Activated CD8-positive, alpha-beta T cell treated with anti-CD3 and anti-CD28 coated beads for 36 hours (primary cell): ENCODE data around the gene PLAAT5. TPM values are rescaled to one million over a fixed set of nuclear protein-coding genes. Genes with fewer than 3 reads are reported as not detected.

Experiments
- ATAC-seq: fragments of 200-7000 bp; cut with Tn5 transposase; one replicate; pipeline ENCODE4 v1.10.0; 2021; ENCODE audit warnings: mild to moderate bottlenecking, moderate library complexity
- CTCF ChIA-PET: fragments of 350-600 bp; sonication (Branson Sonifier 250); formaldehyde crosslinking; loops from one replicate; lab custom pipeline; 2021; ENCODE audit warnings: antibody characterized with exemption; lab: Charles Lee
- POLR2A ChIA-PET: fragments of 350-600 bp; sonication (Branson Sonifier 250); formaldehyde crosslinking; loops from one replicate; lab custom pipeline; 2021; ENCODE audit warnings: antibody characterized with exemption; lab: Charles Lee
- DNase-seq: peaks from one replicate; pipeline ENCODE4 v3.0.0-alpha.2; 2020
- H3K27ac Mint-ChIP-seq: one replicate; pipeline ENCODE4 v1.8.0; 2021; ENCODE audit warnings: mild to moderate bottlenecking, mixed read lengths
- H3K27me3 Mint-ChIP-seq: one replicate; pipeline ENCODE4 v1.8.0; 2021; ENCODE audit warnings: mixed read lengths
- H3K36me3 Mint-ChIP-seq: one replicate; pipeline ENCODE4 v1.8.0; 2021; ENCODE audit warnings: low read depth, mixed read lengths
- H3K4me1 Mint-ChIP-seq: one replicate; pipeline ENCODE4 v1.8.0; 2021; ENCODE audit warnings: low read depth, mixed read lengths
- H3K4me3 Mint-ChIP-seq: one replicate; pipeline ENCODE4 v1.8.0; 2021; ENCODE audit warnings: mild to moderate bottlenecking, moderate library complexity, mixed read lengths
- H3K9me3 Mint-ChIP-seq: one replicate; pipeline ENCODE4 v1.8.0; 2021; ENCODE audit warnings: mixed read lengths
- intact Hi-C: fragments of 100-400 bp; cut with micrococcal nuclease; formaldehyde crosslinking; loops from one replicate; pipeline ENCODE4 v1.10.0; 2022
- total RNA-seq, 2 experiments: library from RNA; stranded (reverse); gene quantifications; one replicate each; pipeline ENCODE4 v1.2.3, GENCODE V29; 2021
- TF ChIP-seq, protein P1 (sequence below): fragments of 200-600 bp; IDR thresholded peaks from one replicate; pipeline ENCODE4 v1.8.0; 2022; ENCODE audit warnings: antibody characterized with exemption, mild to moderate bottlenecking

The PLAAT5 gene
- total RNA-seq, 2 experiments from 2014 or later, result 0.16 to 0.29 TPM

DNA sequence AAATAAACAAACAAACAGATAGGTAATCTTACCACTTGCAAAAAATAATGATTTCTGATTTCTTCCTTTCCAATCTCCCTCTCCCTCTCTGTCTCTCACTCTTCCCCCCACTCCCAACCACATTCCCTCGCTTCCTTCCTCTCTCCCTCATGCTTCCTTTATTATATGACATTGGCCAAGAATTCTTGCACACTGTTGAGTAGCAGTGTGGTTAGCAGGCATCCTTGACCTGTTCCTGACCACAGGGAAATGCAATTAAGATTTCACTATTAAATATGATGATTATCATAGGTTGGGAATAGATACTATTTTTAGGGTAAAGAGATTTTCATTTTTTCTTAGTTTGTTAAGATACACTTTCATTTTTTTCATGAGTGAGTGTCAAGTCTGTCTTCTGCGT, 30.9 kb upstream of the PLAAT5 start:
- no peaks in the 10 kb centered on the region for H3K36me3 Mint-ChIP-seq

DNA sequence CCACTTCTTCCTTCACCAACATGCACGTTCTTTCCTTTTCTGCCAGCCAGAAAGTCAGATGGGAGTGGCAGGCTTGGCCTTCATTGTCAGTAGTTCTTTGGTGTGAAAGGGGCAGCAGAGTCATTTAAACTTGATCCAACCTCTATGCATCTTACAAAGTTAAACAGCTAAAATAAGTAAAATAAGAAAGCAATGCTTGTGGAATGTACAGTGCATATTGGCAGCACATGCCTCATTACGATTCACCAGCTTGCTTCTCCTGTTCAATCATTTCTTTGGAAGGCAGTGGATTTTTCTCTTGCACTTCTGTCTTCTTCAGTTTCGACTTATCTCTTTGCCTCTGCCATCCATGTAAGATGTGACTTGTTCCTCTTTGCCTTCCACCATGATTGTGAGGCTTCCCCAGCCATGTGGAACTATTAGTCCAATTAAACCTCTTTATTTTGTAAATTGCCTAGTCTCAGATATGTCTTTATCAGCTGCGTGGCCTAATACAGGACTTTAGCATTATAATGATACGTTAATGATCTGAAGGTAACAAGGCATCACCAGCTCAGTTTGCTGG, 29.7 kb upstream of the PLAAT5 start:
- TF ChIP-seq, protein P1, sequence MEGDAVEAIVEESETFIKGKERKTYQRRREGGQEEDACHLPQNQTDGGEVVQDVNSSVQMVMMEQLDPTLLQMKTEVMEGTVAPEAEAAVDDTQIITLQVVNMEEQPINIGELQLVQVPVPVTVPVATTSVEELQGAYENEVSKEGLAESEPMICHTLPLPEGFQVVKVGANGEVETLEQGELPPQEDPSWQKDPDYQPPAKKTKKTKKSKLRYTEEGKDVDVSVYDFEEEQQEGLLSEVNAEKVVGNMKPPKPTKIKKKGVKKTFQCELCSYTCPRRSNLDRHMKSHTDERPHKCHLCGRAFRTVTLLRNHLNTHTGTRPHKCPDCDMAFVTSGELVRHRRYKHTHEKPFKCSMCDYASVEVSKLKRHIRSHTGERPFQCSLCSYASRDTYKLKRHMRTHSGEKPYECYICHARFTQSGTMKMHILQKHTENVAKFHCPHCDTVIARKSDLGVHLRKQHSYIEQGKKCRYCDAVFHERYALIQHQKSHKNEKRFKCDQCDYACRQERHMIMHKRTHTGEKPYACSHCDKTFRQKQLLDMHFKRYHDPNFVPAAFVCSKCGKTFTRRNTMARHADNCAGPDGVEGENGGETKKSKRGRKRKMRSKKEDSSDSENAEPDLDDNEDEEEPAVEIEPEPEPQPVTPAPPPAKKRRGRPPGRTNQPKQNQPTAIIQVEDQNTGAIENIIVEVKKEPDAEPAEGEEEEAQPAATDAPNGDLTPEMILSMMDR, result no peak

More for the DNA sequence above, 30.9 kb upstream of the PLAAT5 start:
- Mint-ChIP-seq H3K9me3 (peaks cover 1% of the 10 kb centered on the region), H3K4me1 (peaks cover 11% of the 10 kb centered on the region), H3K27me3 (no peaks in the 10 kb centered on the region), H3K4me3 (no peak overlapping the region), H3K27ac (no peak overlapping the region)
- DNase-seq (no peak), ATAC-seq (no peak)
- POLR2A ChIA-PET, result interaction anchor here (1.0 kb wide), 1 partner anchor 42 kb away, joined by 4 read pairs; no protein-coding TSS in a partner anchor
- TF ChIP-seq, protein P1, result no peak
- intact Hi-C loops, result no loop called here
- CTCF ChIA-PET, result interaction anchor here (3.1 kb wide), 1 partner anchor 42 kb away, joined by 11 read pairs; no protein-coding TSS in a partner anchor

GRCh38 chr11:63518548-63518947, 27.6 kb upstream of the PLAAT5 start:
- H3K27me3 Mint-ChIP-seq, result no peaks in the 10 kb centered on the region
- H3K36me3 Mint-ChIP-seq, result no peaks in the 10 kb centered on the region
- peak overlapping the region; percentile 64 for H3K27ac Mint-ChIP-seq
- DNase-seq (no peak), ATAC-seq (peak; percentile 66)
- H3K9me3 Mint-ChIP-seq, result no peaks in the 10 kb centered on the region
- CTCF ChIA-PET, result interaction anchor here (0.8 to 2.8 kb wide), 3 partner anchors 10 to 40 kb away, joined by 3 to 6 read pairs (median 3); no protein-coding TSS in a partner anchor
- POLR2A ChIA-PET, result no interaction called here
- H3K4me1 Mint-ChIP-seq, result peaks cover 11% of the 10 kb centered on the region
- TF ChIP-seq, protein P1, result no peak
- no peak overlapping the region for H3K4me3 Mint-ChIP-seq
- intact Hi-C loops, result no loop called here

More for the DNA sequence above, 29.7 kb upstream of the PLAAT5 start:
- ChIA-PET CTCF (interaction anchor here (1.3 to 3.1 kb wide), 3 partner anchors 9 to 43 kb away, joined by 4 to 11 read pairs (median 5); no protein-coding TSS in a partner anchor), POLR2A (no interaction called here)
- Mint-ChIP-seq H3K27me3 (no peaks in the 10 kb centered on the region), H3K36me3 (no peaks in the 10 kb centered on the region), H3K9me3 (no peaks in the 10 kb centered on the region), H3K4me1 (peaks cover 11% of the 10 kb centered on the region), H3K4me3 (no peak overlapping the region), H3K27ac (no peak overlapping the region)
- ATAC-seq, result no peak
- intact Hi-C loops, result no loop called here
- DNase-seq, result no peak

DNA sequence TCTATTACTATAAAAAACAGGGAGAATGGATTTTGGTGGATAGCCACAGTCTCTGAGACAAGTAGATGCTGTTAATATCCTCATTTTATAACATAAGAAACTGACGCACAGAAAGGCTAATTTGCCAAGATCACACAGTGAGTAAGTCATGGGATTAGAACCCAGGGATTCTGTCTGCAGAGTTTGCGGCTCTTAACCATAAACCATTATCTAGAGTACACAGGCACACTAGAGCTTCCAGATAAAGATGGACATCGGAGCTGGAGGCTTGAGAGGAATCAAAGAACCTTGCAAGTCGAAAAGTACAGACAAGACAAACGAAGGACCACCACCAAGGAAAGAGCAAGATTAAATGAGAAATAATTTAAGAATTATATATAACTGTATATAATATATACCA, 26.2 kb upstream of the PLAAT5 start:
- Mint-ChIP-seq H3K27ac (no peak overlapping the region), H3K4me1 (peaks cover 11% of the 10 kb centered on the region), H3K4me3 (no peak overlapping the region), H3K36me3 (no peaks in the 10 kb centered on the region), H3K27me3 (no peaks in the 10 kb centered on the region), H3K9me3 (no peaks in the 10 kb centered on the region)
- intact Hi-C loops, result no loop called here
- TF ChIP-seq, protein P1, result no peak
- POLR2A ChIA-PET, result no interaction called here
- no peak for ATAC-seq
- no peak for DNase-seq
- CTCF ChIA-PET, result interaction anchor here (2.8 kb wide), 1 partner anchor 38 kb away, joined by 6 read pairs; no protein-coding TSS in a partner anchor

- Mint-ChIP-seq H3K36me3 (no peaks in the 10 kb centered on the region), H3K27me3 (no peaks in the 10 kb centered on the region), H3K4me3 (no peak overlapping the region), H3K27ac (no peak overlapping the region), H3K4me1 (peaks cover 11% of the 10 kb centered on the region), H3K9me3 (no peaks in the 10 kb centered on the region)
- TF ChIP-seq, protein P1, result no peak
- intact Hi-C loops, result no loop called here
- DNase-seq (no peak), ATAC-seq (no peak)
- POLR2A ChIA-PET, result no interaction called here
- CTCF ChIA-PET, result interaction anchor here (2.8 kb wide), 1 partner anchor 37 kb away, joined by 6 read pairs; no protein-coding TSS in a partner anchor
Measured at GRCh38 chr11:63516109-63516508, 25.1 kb upstream of the PLAAT5 start.
